Nephron progenitor cell (in vitro differentiated cells): ENCODE data around the gene AARS2.

ENCODE experiments used
- DNase-seq: peaks from one replicate; pipeline ENCODE4 v3.0.0; 2021
- H3K27ac Mint-ChIP-seq: 2 replicates; pipeline ENCODE4 v1.8.0; 2021; ENCODE audit warnings: mild to moderate bottlenecking, moderate library complexity, mixed read lengths
- H3K27me3 Mint-ChIP-seq: 2 replicates; pipeline ENCODE4 v1.8.0; 2021; ENCODE audit warnings: mild to moderate bottlenecking, low read depth, mixed read lengths; ENCODE audit not compliant: poor library complexity
- H3K36me3 Mint-ChIP-seq: 2 replicates; pipeline ENCODE4 v1.8.0; 2021; ENCODE audit warnings: low read depth, mixed read lengths
- H3K4me1 Mint-ChIP-seq: 2 replicates; pipeline ENCODE4 v1.8.0; 2021; ENCODE audit warnings: mixed read lengths
- H3K4me3 Mint-ChIP-seq: 2 replicates; pipeline ENCODE4 v1.8.0; 2021; ENCODE audit warnings: mild to moderate bottlenecking, moderate library complexity, mixed read lengths
- H3K9me3 Mint-ChIP-seq: 2 replicates; pipeline ENCODE4 v1.8.0; 2021; ENCODE audit warnings: mild to moderate bottlenecking, moderate library complexity, mixed read lengths
- CTCF ChIP-seq: fragments of 200-600 bp; sonication (generic); IDR thresholded peaks from 2 replicates; pipeline ENCODE4 v1.5.0; 2021; ENCODE audit warnings: antibody characterized with exemption

AARS2 gene

GRCh38 chr6:44312901-44313788 lies at the start of gene AARS2:
Gene AARS2 (minus strand): TSS chr6:44313347. CDS start chr6:44313323, 24 bp downstream.
- peak within 1 kb of the TSS; percentile 81 for H3K27ac Mint-ChIP-seq
- no peaks in the 10 kb centered on the region for H3K9me3 Mint-ChIP-seq
- peak; percentile 98 for TF ChIP-seq CTCF
- peaks cover 16% of the 10 kb centered on the region for H3K27me3 Mint-ChIP-seq
- peaks cover 21% of the 10 kb centered on the region for H3K4me1 Mint-ChIP-seq
- peaks cover 34% of the 10 kb centered on the region for H3K36me3 Mint-ChIP-seq
- peak within 1 kb of the TSS; percentile 98 for H3K4me3 Mint-ChIP-seq
- DNase-seq, result peak; percentile 94

- Mint-ChIP-seq H3K27ac (no peak overlapping the region), H3K4me3 (no peak overlapping the region), H3K9me3 (no peaks in the 10 kb centered on the region), H3K27me3 (peaks cover 27% of the 10 kb centered on the region), H3K36me3 (no peaks in the 10 kb centered on the region), H3K4me1 (no peaks in the 10 kb centered on the region)
- no peak for DNase-seq
- TF ChIP-seq CTCF, result no peak
Observed at GRCh38 chr6:44361947-44362346, 48.8 kb upstream of the AARS2 start.

DNA sequence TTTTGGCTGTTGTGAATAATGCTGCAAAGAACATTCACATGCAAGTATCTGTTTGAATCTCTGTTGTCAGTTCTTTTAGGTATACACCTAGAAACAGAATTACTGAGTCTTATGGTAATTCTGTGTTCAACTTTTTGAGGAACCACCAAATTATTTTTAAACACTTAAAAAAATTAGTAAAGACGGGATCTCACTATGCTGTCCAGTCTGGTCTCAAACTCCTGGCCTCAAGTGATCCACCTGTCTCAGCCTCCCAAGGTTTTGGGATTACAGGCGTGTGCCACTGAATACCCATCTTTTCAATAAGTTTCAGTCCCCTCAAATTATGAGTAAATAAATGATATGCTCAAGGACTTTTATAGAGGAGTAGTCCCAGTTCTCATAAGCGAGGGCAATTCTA lies 46.8 kb upstream of the AARS2 start:
- no peaks in the 10 kb centered on the region for H3K36me3 Mint-ChIP-seq
- no peak for TF ChIP-seq CTCF
- H3K27me3 Mint-ChIP-seq, result peaks cover 22% of the 10 kb centered on the region
- H3K27ac Mint-ChIP-seq, result no peak overlapping the region
- H3K4me3 Mint-ChIP-seq, result no peak overlapping the region
- DNase-seq, result no peak
- no peaks in the 10 kb centered on the region for H3K4me1 Mint-ChIP-seq
- no peaks in the 10 kb centered on the region for H3K9me3 Mint-ChIP-seq

DNA sequence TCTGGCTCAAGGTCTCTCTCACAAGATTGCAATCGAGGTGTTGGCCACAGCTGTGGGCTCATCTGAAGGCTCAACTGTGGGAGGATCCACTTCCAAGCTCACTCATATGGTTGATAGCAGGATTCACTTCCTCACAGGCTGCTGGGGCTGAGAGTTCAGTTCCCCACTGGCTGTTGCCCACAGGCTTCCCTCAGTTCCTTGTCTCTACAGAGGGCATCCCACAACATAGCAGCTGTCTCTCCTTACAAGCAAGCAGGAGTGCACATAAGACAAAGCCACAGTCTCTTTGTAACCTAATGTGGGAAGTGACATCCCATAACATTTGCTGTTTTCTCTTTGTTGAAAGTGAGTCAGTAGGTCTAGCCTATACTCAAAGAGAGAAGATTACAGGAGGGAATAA lies 43.3 kb upstream of the AARS2 start:
- TF ChIP-seq CTCF, result no peak
- Mint-ChIP-seq H3K36me3 (no peaks in the 10 kb centered on the region), H3K4me3 (no peak overlapping the region), H3K9me3 (no peaks in the 10 kb centered on the region), H3K27me3 (peaks cover 19% of the 10 kb centered on the region), H3K4me1 (peaks cover 6% of the 10 kb centered on the region), H3K27ac (no peak overlapping the region)
- DNase-seq, result no peak

- Mint-ChIP-seq H3K27me3 (peaks cover 19% of the 10 kb centered on the region), H3K4me1 (peaks cover 6% of the 10 kb centered on the region), H3K9me3 (no peaks in the 10 kb centered on the region), H3K36me3 (no peaks in the 10 kb centered on the region), H3K27ac (no peak overlapping the region), H3K4me3 (no peak overlapping the region)
- DNase-seq, result no peak
- TF ChIP-seq CTCF, result no peak
Observed at GRCh38 chr6:44355640-44356039, 42.5 kb upstream of the AARS2 start.

DNA sequence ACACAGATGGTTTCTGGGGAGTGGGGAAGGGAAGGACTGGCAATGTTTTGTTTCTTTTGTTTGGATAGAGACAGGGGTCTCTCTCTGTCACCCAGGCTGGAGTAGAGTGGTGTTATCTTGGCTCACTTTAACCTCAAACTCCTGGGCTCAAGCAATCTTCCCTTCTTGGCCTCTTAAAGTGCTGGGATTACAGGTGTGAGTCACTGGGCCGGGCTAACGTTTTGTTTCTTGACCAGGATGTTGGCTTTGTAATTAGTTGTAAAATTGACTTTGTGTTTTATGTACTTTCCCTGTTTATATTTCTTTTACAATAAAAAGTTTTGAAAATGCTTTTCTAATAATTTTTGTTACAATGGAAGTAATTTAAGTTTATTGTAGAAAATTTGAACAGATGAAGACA lies 40.2 kb upstream of the AARS2 start:
- no peak overlapping the region for H3K4me3 Mint-ChIP-seq
- H3K27me3 Mint-ChIP-seq, result peaks cover 22% of the 10 kb centered on the region
- peaks cover 6% of the 10 kb centered on the region for H3K4me1 Mint-ChIP-seq
- no peak for DNase-seq
- no peaks in the 10 kb centered on the region for H3K9me3 Mint-ChIP-seq
- H3K27ac Mint-ChIP-seq, result no peak overlapping the region
- no peaks in the 10 kb centered on the region for H3K36me3 Mint-ChIP-seq
- no peak for TF ChIP-seq CTCF
